Natural killer cell (primary cell): ENCODE data around the gene AMOTL2. TPM values are rescaled to one million over a fixed set of nuclear protein-coding genes. Genes with fewer than 3 reads are reported as not detected.

Experiments used
- ATAC-seq, 3 donors: fragments of 150-1000 bp in 2 of 3; fragments of 200-7000 bp in 1 of 3; cut with Tn5 transposase; 1 replicate in 1 of 3; 2 replicates in 2 of 3; pipeline ENCODE4 v1.10.0; 2021; ENCODE audit warnings: mild to moderate bottlenecking in 2 of 3, moderate library complexity in 2 of 3
- DNase-seq, 2 donors: peaks; one replicate each; pipeline versions ENCODE4 v3.0.0 to v3.0.0-alpha.2; 2013 to 2021; ENCODE audit warnings: mixed read lengths in 1 of 2
- H3K27ac ChIP-seq: one replicate; pipeline ENCODE4 v1.5.1; 2013; ENCODE audit warnings: mild to moderate bottlenecking, low read length
- H3K27me3 ChIP-seq: one replicate; pipeline ENCODE4 v1.6.1; 2013; ENCODE audit warnings: low read length; ENCODE audit not compliant: control insufficient read depth, insufficient read depth
- H3K36me3 ChIP-seq: one replicate; pipeline ENCODE4 v1.6.1; 2013; ENCODE audit warnings: low read length; ENCODE audit not compliant: control insufficient read depth, insufficient read depth
- H3K4me1 ChIP-seq: one replicate; pipeline ENCODE4 v1.6.1; 2013; ENCODE audit warnings: low read length; ENCODE audit not compliant: control insufficient read depth, insufficient read depth
- H3K4me3 ChIP-seq: one replicate; pipeline ENCODE4 v1.5.1; 2013; ENCODE audit warnings: low read length
- H3K9me3 ChIP-seq: one replicate; pipeline ENCODE4 v1.6.1; 2013; ENCODE audit warnings: low read length; ENCODE audit not compliant: control insufficient read depth, insufficient read depth
- H3K27ac Mint-ChIP-seq, 2 donors: one replicate each; pipeline ENCODE4 v1.8.0; 2022; ENCODE audit warnings: mild to moderate bottlenecking in 2 of 2, mixed read lengths in 2 of 2, moderate library complexity in 1 of 2
- H3K27me3 Mint-ChIP-seq, 2 donors: one replicate each; pipeline ENCODE4 v1.8.0; 2022; ENCODE audit warnings: low read depth in 2 of 2, mixed read lengths in 2 of 2
- H3K36me3 Mint-ChIP-seq: one replicate; pipeline ENCODE4 v1.8.0; 2022; ENCODE audit warnings: mixed read lengths
- H3K4me1 Mint-ChIP-seq, 2 donors: one replicate each; pipeline ENCODE4 v1.8.0; 2022; ENCODE audit warnings: mixed read lengths in 2 of 2
- H3K4me3 Mint-ChIP-seq: one replicate; pipeline ENCODE4 v1.8.0; 2022; ENCODE audit warnings: mild to moderate bottlenecking, moderate library complexity, mixed read lengths
- H3K9me3 Mint-ChIP-seq, 2 donors: one replicate each; pipeline ENCODE4 v1.8.0; 2022; ENCODE audit warnings: mixed read lengths in 2 of 2
- CTCF ChIP-seq: fragments of 200-600 bp; IDR thresholded peaks from one replicate; pipeline ENCODE4 v1.8.0; 2022; ENCODE audit warnings: antibody characterized with exemption
- WGBS: methylation state at CpG from one replicate; pipeline ENCODE4 v1.1.7; 2013; ENCODE audit warnings: missing lambda C conversion rate; ENCODE audit not compliant: insufficient coverage; 5-methylcytosine and 5-hydroxymethylcytosine counted together
- intact Hi-C: fragments of 100-400 bp; cut with micrococcal nuclease; formaldehyde crosslinking; loops from one replicate; pipeline ENCODE4 v1.14.2; 2022
- total RNA-seq, 4 donors: library from RNA; stranded (reverse); fragments of 120-200 nt in 1 of 4; gene quantifications; one replicate each; pipeline versions ENCODE4 v1.2.3 to v1.2.4, GENCODE V29; 2013 to 2022

The AMOTL2 gene
- total RNA-seq, 3 donors from 2014 or later (not counting 1 experiment from before 2014, with no cell fraction given): not detected

GRCh38 chr3:134352031-134352671, 22.1 kb downstream of the AMOTL2 start:
- TF ChIP-seq CTCF: no peak
- DNase-seq: no peak
- H3K36me3 Mint-ChIP-seq: no peaks in the 10 kb centered on the region
- intact Hi-C loops: no loop called here
- H3K27me3 ChIP-seq: no peaks in the 10 kb centered on the region
- no peak overlapping the region for H3K27ac ChIP-seq
- ATAC-seq: no peak
- H3K27me3 Mint-ChIP-seq: peaks cover 0 to 8% of the 10 kb centered on the region in 2 donors
- H3K4me1 ChIP-seq: no peaks in the 10 kb centered on the region
- no peaks in the 10 kb centered on the region for H3K36me3 ChIP-seq
- 67% methylated on average over 4 of the region's 4 CpGs for WGBS
- no peak overlapping the region for H3K27ac Mint-ChIP-seq
- no peak overlapping the region for H3K4me3 Mint-ChIP-seq
- H3K9me3 Mint-ChIP-seq: no peaks in the 10 kb centered on the region
- H3K4me3 ChIP-seq: no peak overlapping the region
- no peaks in the 10 kb centered on the region for H3K4me1 Mint-ChIP-seq
- H3K9me3 ChIP-seq: no peaks in the 10 kb centered on the region

GRCh38 chr3:134351427-134351826, 22.8 kb downstream of the AMOTL2 start:
- DNase-seq (no peak), ATAC-seq (no peak)
- H3K27me3 Mint-ChIP-seq: peaks cover 0 to 13% of the 10 kb centered on the region in 2 donors
- H3K4me1 Mint-ChIP-seq: no peaks in the 10 kb centered on the region
- TF ChIP-seq CTCF: no peak
- intact Hi-C loops: no loop called here
- Histone ChIP-seq H3K27ac (no peak overlapping the region), H3K4me3 (no peak overlapping the region), H3K9me3 (peaks cover 3% of the 10 kb centered on the region), H3K27me3 (no peaks in the 10 kb centered on the region), H3K4me1 (no peaks in the 10 kb centered on the region), H3K36me3 (no peaks in the 10 kb centered on the region)
- WGBS: 86% methylated on average over 5 of the region's 5 CpGs
- H3K4me3 Mint-ChIP-seq: no peak overlapping the region
- H3K9me3 Mint-ChIP-seq: no peaks in the 10 kb centered on the region
- peaks cover 7% of the 10 kb centered on the region for H3K36me3 Mint-ChIP-seq
- H3K27ac Mint-ChIP-seq: no peak overlapping the region

GRCh38 chr3:134350861-134351311, 23.4 kb downstream of the AMOTL2 start:
- H3K4me1 Mint-ChIP-seq: no peaks in the 10 kb centered on the region
- H3K27me3 Mint-ChIP-seq: peaks cover 0 to 15% of the 10 kb centered on the region in 2 donors
- DNase-seq (no peak), ATAC-seq (no peak)
- Histone ChIP-seq H3K9me3 (peaks cover 6% of the 10 kb centered on the region), H3K4me3 (no peak overlapping the region), H3K27ac (no peak overlapping the region), H3K27me3 (no peaks in the 10 kb centered on the region), H3K4me1 (no peaks in the 10 kb centered on the region), H3K36me3 (no peaks in the 10 kb centered on the region)
- intact Hi-C loops: no loop called here
- H3K9me3 Mint-ChIP-seq: no peaks in the 10 kb centered on the region
- peaks cover 8% of the 10 kb centered on the region for H3K36me3 Mint-ChIP-seq
- TF ChIP-seq CTCF: no peak
- H3K27ac Mint-ChIP-seq: no peak overlapping the region
- H3K4me3 Mint-ChIP-seq: no peak overlapping the region
- WGBS: 89% methylated on average over 4 of the region's 4 CpGs

GRCh38 chr3:134350266-134350665, 24.0 kb downstream of the AMOTL2 start:
- Histone ChIP-seq H3K27me3 (no peaks in the 10 kb centered on the region), H3K4me3 (no peak overlapping the region), H3K4me1 (no peaks in the 10 kb centered on the region), H3K27ac (no peak overlapping the region), H3K9me3 (peaks cover 6% of the 10 kb centered on the region), H3K36me3 (no peaks in the 10 kb centered on the region)
- Mint-ChIP-seq H3K36me3 (peaks cover 8% of the 10 kb centered on the region), H3K9me3 (no peaks in the 10 kb centered on the region), H3K4me3 (no peak overlapping the region), H3K4me1 (no peaks in the 10 kb centered on the region), H3K27ac (no peak overlapping the region), H3K27me3 (peaks cover 1 to 15% of the 10 kb centered on the region in 2 donors)
- no peak for ATAC-seq
- no peak for TF ChIP-seq CTCF
- 89% methylated on average over 3 of the region's 3 CpGs for WGBS
- DNase-seq: no peak
- intact Hi-C loops: no loop called here
